ENCODE measurements around the gene NALCN. TPM values are rescaled to one million over a fixed set of nuclear protein-coding genes. Genes with fewer than 3 reads are reported as not detected.

The NALCN gene
- total RNA-seq, 2 experiments from 2014 or later: not detected

- Mint-ChIP-seq H3K27me3 (peaks cover 3% of the 10 kb centered on the region), H3K4me1 (no peaks in the 10 kb centered on the region), H3K36me3 (no peaks in the 10 kb centered on the region), H3K9me3 (peaks cover 4% of the 10 kb centered on the region), H3K4me3 (no peak overlapping the region), H3K27ac (no peak overlapping the region)
- DNase-seq: no peak
These were observed 117.8 kb downstream of the NALCN start for GRCh38 chr13:101298517-101298916.

GRCh38 chr13:101297794-101298193, 118.5 kb downstream of the NALCN start:
- no peak overlapping the region for H3K4me3 Mint-ChIP-seq
- no peak for DNase-seq
- H3K4me1 Mint-ChIP-seq: no peaks in the 10 kb centered on the region
- H3K36me3 Mint-ChIP-seq: no peaks in the 10 kb centered on the region
- H3K9me3 Mint-ChIP-seq: peaks cover 4% of the 10 kb centered on the region
- peaks cover 3% of the 10 kb centered on the region for H3K27me3 Mint-ChIP-seq
- H3K27ac Mint-ChIP-seq: no peak overlapping the region

GRCh38 chr13:101292711-101293110, 123.6 kb downstream of the NALCN start:
- Mint-ChIP-seq H3K4me1 (no peaks in the 10 kb centered on the region), H3K4me3 (no peak overlapping the region), H3K27ac (no peak overlapping the region), H3K27me3 (no peaks in the 10 kb centered on the region), H3K9me3 (peaks cover 4% of the 10 kb centered on the region), H3K36me3 (no peaks in the 10 kb centered on the region)
- DNase-seq: no peak

- Mint-ChIP-seq H3K36me3 (no peaks in the 10 kb centered on the region), H3K9me3 (peaks cover 4% of the 10 kb centered on the region), H3K4me3 (no peak overlapping the region), H3K27ac (no peak overlapping the region), H3K27me3 (no peaks in the 10 kb centered on the region), H3K4me1 (no peaks in the 10 kb centered on the region)
- no peak for DNase-seq
These were observed 124.4 kb downstream of the NALCN start for GRCh38 chr13:101291646-101292515.

- H3K9me3 Mint-ChIP-seq: peaks cover 4% of the 10 kb centered on the region
- no peak overlapping the region for H3K4me3 Mint-ChIP-seq
- no peaks in the 10 kb centered on the region for H3K36me3 Mint-ChIP-seq
- H3K27ac Mint-ChIP-seq: no peak overlapping the region
- no peak for DNase-seq
- no peaks in the 10 kb centered on the region for H3K27me3 Mint-ChIP-seq
- no peaks in the 10 kb centered on the region for H3K4me1 Mint-ChIP-seq
These were observed 125.1 kb downstream of the NALCN start for GRCh38 chr13:101291206-101291605.

GRCh38 chr13:101289764-101290163, 126.5 kb downstream of the NALCN start:
- Mint-ChIP-seq H3K27me3 (no peaks in the 10 kb centered on the region), H3K36me3 (no peaks in the 10 kb centered on the region), H3K4me3 (no peak overlapping the region), H3K9me3 (peaks cover 4% of the 10 kb centered on the region), H3K4me1 (no peaks in the 10 kb centered on the region), H3K27ac (no peak overlapping the region)
- no peak for DNase-seq

GRCh38 chr13:101283782-101284181, 132.5 kb downstream of the NALCN start:
- DNase-seq: no peak
- no peaks in the 10 kb centered on the region for H3K36me3 Mint-ChIP-seq

GRCh38 chr13:101272886-101273285, 143.4 kb downstream of the NALCN start:
- Mint-ChIP-seq H3K27ac (no peak overlapping the region), H3K27me3 (peaks cover 7% of the 10 kb centered on the region), H3K36me3 (no peaks in the 10 kb centered on the region), H3K4me3 (no peak overlapping the region), H3K4me1 (no peaks in the 10 kb centered on the region), H3K9me3 (no peaks in the 10 kb centered on the region)
- no peak for DNase-seq

More at GRCh38 chr13:101283782-101284181, 132.5 kb downstream of the NALCN start:
- H3K27me3 Mint-ChIP-seq: peaks cover 4% of the 10 kb centered on the region
- H3K4me1 Mint-ChIP-seq: no peaks in the 10 kb centered on the region
- no peak overlapping the region for H3K27ac Mint-ChIP-seq
- no peak overlapping the region for H3K4me3 Mint-ChIP-seq
- no peaks in the 10 kb centered on the region for H3K9me3 Mint-ChIP-seq

GRCh38 chr13:101271681-101272245, 144.5 kb downstream of the NALCN start:
- no peak for DNase-seq
- H3K4me1 Mint-ChIP-seq: no peaks in the 10 kb centered on the region
- H3K9me3 Mint-ChIP-seq: no peaks in the 10 kb centered on the region
- no peak overlapping the region for H3K4me3 Mint-ChIP-seq
- H3K27ac Mint-ChIP-seq: no peak overlapping the region
- H3K36me3 Mint-ChIP-seq: no peaks in the 10 kb centered on the region
- H3K27me3 Mint-ChIP-seq: peaks cover 7% of the 10 kb centered on the region

- Mint-ChIP-seq H3K36me3 (no peaks in the 10 kb centered on the region), H3K4me3 (no peak overlapping the region), H3K27me3 (peaks cover 1% of the 10 kb centered on the region), H3K27ac (no peak overlapping the region), H3K4me1 (no peaks in the 10 kb centered on the region), H3K9me3 (no peaks in the 10 kb centered on the region)
- DNase-seq: no peak
These were observed 148.7 kb downstream of the NALCN start for GRCh38 chr13:101267656-101268055.

- Mint-ChIP-seq H3K27me3 (peaks cover 11% of the 10 kb centered on the region), H3K4me1 (no peaks in the 10 kb centered on the region), H3K9me3 (no peaks in the 10 kb centered on the region), H3K4me3 (no peak overlapping the region), H3K27ac (no peak overlapping the region), H3K36me3 (no peaks in the 10 kb centered on the region)
- DNase-seq: no peak
These were observed 150.4 kb downstream of the NALCN start for GRCh38 chr13:101265934-101266333.

GRCh38 chr13:101264931-101265330, 151.4 kb downstream of the NALCN start:
- no peaks in the 10 kb centered on the region for H3K4me1 Mint-ChIP-seq
- no peaks in the 10 kb centered on the region for H3K36me3 Mint-ChIP-seq
- H3K27ac Mint-ChIP-seq: no peak overlapping the region
- H3K9me3 Mint-ChIP-seq: no peaks in the 10 kb centered on the region
- H3K27me3 Mint-ChIP-seq: peaks cover 11% of the 10 kb centered on the region
- H3K4me3 Mint-ChIP-seq: no peak overlapping the region
- no peak for DNase-seq

GRCh38 chr13:101262306-101262705, 154.0 kb downstream of the NALCN start:
- Mint-ChIP-seq H3K4me3 (no peak overlapping the region), H3K27ac (no peak overlapping the region), H3K4me1 (peaks cover 4% of the 10 kb centered on the region), H3K27me3 (peaks cover 11% of the 10 kb centered on the region), H3K36me3 (no peaks in the 10 kb centered on the region), H3K9me3 (no peaks in the 10 kb centered on the region)
- DNase-seq: no peak

GRCh38 chr13:101258509-101258908, 157.8 kb downstream of the NALCN start:
- H3K27me3 Mint-ChIP-seq: peaks cover 11% of the 10 kb centered on the region
- no peak for DNase-seq
- no peaks in the 10 kb centered on the region for H3K9me3 Mint-ChIP-seq
- H3K4me1 Mint-ChIP-seq: peaks cover 4% of the 10 kb centered on the region
- H3K4me3 Mint-ChIP-seq: no peak overlapping the region
- H3K36me3 Mint-ChIP-seq: no peaks in the 10 kb centered on the region
- H3K27ac Mint-ChIP-seq: no peak overlapping the region

- peaks cover 11% of the 10 kb centered on the region for H3K27me3 Mint-ChIP-seq
- H3K4me1 Mint-ChIP-seq: peaks cover 4% of the 10 kb centered on the region
- no peak overlapping the region for H3K27ac Mint-ChIP-seq
- no peaks in the 10 kb centered on the region for H3K36me3 Mint-ChIP-seq
- no peak overlapping the region for H3K4me3 Mint-ChIP-seq
- peak; percentile 6 for DNase-seq
- H3K9me3 Mint-ChIP-seq: no peaks in the 10 kb centered on the region
These were observed 158.2 kb downstream of the NALCN start for GRCh38 chr13:101258071-101258470.
